WTC11 (cell line): ENCODE results near the gene PLD1.

Experiments
- SP1 ChIP-seq: sonication (generic); formaldehyde crosslinking; conservative IDR thresholded peaks from 2 replicates; pipeline ENCODE4 v1.8.1; 2022; ENCODE audit warnings: missing genetic modification reagents
- TF ChIP-seq, protein P1 (sequence below): fragments of 200-600 bp; IDR thresholded peaks from 2 replicates; pipeline ENCODE4 v1.8.0; 2022; ENCODE audit warnings: antibody characterized with exemption

DNA sequence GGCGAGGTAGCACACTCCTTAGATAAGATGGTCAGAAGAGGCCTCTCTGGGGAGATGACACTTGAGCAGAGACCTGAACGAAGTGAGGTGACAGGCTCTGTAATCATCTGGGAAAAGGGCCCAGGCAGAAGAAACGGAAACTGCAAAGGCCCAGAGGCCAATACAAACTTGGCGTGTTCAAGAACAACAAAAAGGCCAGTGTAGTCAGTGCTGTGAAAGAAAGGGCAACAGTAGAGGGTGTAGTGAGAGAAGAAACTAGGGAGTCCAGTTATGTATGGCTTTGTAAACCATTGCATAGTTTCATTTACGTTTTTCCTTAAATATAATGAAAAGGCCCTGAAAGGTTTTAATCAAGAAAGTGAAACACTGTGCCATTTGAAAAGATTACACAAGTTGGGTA lies 31.8 kb downstream of the PLD1 start:
- TF ChIP-seq SP1 (CRISPR knock-in tag), result no peak
- TF ChIP-seq, protein P1, sequence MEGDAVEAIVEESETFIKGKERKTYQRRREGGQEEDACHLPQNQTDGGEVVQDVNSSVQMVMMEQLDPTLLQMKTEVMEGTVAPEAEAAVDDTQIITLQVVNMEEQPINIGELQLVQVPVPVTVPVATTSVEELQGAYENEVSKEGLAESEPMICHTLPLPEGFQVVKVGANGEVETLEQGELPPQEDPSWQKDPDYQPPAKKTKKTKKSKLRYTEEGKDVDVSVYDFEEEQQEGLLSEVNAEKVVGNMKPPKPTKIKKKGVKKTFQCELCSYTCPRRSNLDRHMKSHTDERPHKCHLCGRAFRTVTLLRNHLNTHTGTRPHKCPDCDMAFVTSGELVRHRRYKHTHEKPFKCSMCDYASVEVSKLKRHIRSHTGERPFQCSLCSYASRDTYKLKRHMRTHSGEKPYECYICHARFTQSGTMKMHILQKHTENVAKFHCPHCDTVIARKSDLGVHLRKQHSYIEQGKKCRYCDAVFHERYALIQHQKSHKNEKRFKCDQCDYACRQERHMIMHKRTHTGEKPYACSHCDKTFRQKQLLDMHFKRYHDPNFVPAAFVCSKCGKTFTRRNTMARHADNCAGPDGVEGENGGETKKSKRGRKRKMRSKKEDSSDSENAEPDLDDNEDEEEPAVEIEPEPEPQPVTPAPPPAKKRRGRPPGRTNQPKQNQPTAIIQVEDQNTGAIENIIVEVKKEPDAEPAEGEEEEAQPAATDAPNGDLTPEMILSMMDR, result no peak
